Smooth muscle cell (in vitro differentiated cells): ENCODE data around the gene PKNOX2. TPM values are rescaled to one million over a fixed set of nuclear protein-coding genes. Genes with fewer than 3 reads are reported as not detected.

Experiments used
- DNase-seq: peaks from one replicate; lab custom pipeline; 2025; ENCODE audit not compliant: unreplicated experiment; lab: John Stamatoyannopoulos, UW
- H2AFZ ChIP-seq: fragments of 200-600 bp; sonication (generic); 2 replicates; pipeline ENCODE4 v1.6.0; 2016; ENCODE audit warnings: antibody characterized with exemption, low read depth, mild to moderate bottlenecking
- H3F3A ChIP-seq: fragments of 200-600 bp; sonication (generic); 2 replicates; pipeline ENCODE4 v1.6.0; 2017; ENCODE audit warnings: antibody characterized with exemption, low read depth
- H3K27ac ChIP-seq: fragments of 200-600 bp; sonication (generic); 2 replicates; pipeline ENCODE4 v1.5.1; 2016; ENCODE audit warnings: low read depth, mild to moderate bottlenecking
- H3K27me3 ChIP-seq: fragments of 200-600 bp; sonication (generic); 2 replicates; pipeline ENCODE4 v1.6.1; 2016; ENCODE audit warnings: low read depth, mild to moderate bottlenecking
- H3K36me3 ChIP-seq: fragments of 200-600 bp; sonication (generic); 2 replicates; pipeline ENCODE4 v1.5.1; 2016; ENCODE audit warnings: low read depth
- H3K4me1 ChIP-seq: fragments of 200-600 bp; sonication (generic); 2 replicates; pipeline ENCODE4 v1.5.1; 2016; ENCODE audit warnings: low read depth
- H3K4me2 ChIP-seq: fragments of 200-600 bp; sonication (generic); 2 replicates; pipeline ENCODE4 v1.6.0; 2016; ENCODE audit warnings: mild to moderate bottlenecking
- H3K4me3 ChIP-seq: fragments of 200-600 bp; sonication (generic); 2 replicates; pipeline ENCODE4 v1.5.1; 2016; ENCODE audit warnings: mild to moderate bottlenecking
- H3K79me2 ChIP-seq: fragments of 200-600 bp; sonication (generic); 2 replicates; pipeline ENCODE4 v1.6.0; 2016; ENCODE audit warnings: low read depth, mild to moderate bottlenecking
- H3K9ac ChIP-seq: fragments of 200-600 bp; sonication (generic); 2 replicates; pipeline ENCODE4 v1.6.0; 2016; ENCODE audit warnings: low read depth
- H3K9me3 ChIP-seq: fragments of 200-600 bp; sonication (generic); replicated peaks from 2 replicates; pipeline ENCODE4 v1.5.1; 2016; ENCODE audit warnings: low read depth
- H4K20me1 ChIP-seq: fragments of 200-600 bp; sonication (generic); 2 replicates; pipeline ENCODE4 v1.6.0; 2016; ENCODE audit warnings: low read depth
- WGBS: methylation state at CpG from one replicate; pipeline ENCODE4 v1.1.7; 2016; ENCODE audit warnings: low lambda C conversion rate; 5-methylcytosine and 5-hydroxymethylcytosine counted together
- polyA plus RNA-seq: library from polyadenylated mRNA; unstranded; fragments of >200 nt; fragmentation: Nextera tagmentation; extraction: Ambion mirVana; gene quantifications from 2 replicates; pipeline ENCODE4 v1.2.1, GENCODE V29; 2016
- total RNA-seq: library from RNA; depleted of rRNA; stranded (reverse); fragments of >200 nt; gene quantifications from 2 replicates; pipeline ENCODE4 v1.2.3, GENCODE V29; 2014
- TF ChIP-seq, protein P1 (sequence below): fragments of 200-600 bp; sonication (generic); IDR thresholded peaks from 2 replicates; pipeline ENCODE4 v1.5.1; 2017; ENCODE audit warnings: borderline replicate concordance, mild to moderate bottlenecking, antibody characterized with exemption; ENCODE audit not compliant: insufficient read depth, poor library complexity, severe bottlenecking

The PKNOX2 gene
- total and polyA plus RNA-seq, 2 experiments from 2014 or later, result 7.2 to 7.9 TPM

DNA sequence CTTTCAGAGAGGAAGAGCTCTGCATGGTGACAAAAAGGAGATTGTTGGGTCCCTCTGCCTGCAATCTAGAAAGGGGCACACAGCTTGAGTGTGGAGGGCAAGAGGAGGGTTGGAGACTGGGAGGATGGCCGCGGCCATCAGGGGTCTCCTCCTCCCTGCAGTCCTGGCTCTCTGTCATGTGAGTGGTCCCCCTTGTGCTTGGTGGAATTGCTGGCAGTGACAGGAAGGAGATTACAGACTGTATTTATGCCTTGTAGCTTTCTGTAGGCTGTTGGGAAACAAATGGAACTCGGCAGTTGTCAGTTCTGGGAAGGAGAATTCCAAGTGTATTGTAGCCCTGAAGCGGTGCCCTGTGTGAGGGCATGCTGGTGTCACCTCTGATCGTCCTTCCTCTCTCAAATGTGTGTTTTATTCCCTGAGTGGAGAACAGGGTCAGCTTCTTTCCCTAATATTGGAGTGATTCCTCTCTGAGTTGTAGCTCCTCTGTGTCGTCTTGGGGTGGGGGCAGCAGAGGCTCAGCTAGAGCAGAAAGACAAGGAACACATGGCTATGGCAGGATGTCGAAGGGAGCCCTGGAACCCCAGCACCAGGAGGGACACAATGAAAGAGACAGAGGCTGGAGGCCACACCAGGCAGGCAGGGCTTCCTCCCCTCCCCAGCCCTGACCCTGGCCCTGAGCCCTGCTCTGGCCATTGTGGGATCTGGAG lies 163.1 kb downstream of the PKNOX2 start:
- no peaks in the 10 kb centered on the region for H3F3A ChIP-seq
- no peaks in the 10 kb centered on the region for H3K4me1 ChIP-seq
- H3K27me3 ChIP-seq, result no peaks in the 10 kb centered on the region
- H4K20me1 ChIP-seq, result no peaks in the 10 kb centered on the region
- H2AFZ ChIP-seq, result no peak overlapping the region
- H3K36me3 ChIP-seq, result no peaks in the 10 kb centered on the region
- H3K27ac ChIP-seq, result no peak overlapping the region
- H3K4me3 ChIP-seq, result no peak overlapping the region
- TF ChIP-seq, protein P1, sequence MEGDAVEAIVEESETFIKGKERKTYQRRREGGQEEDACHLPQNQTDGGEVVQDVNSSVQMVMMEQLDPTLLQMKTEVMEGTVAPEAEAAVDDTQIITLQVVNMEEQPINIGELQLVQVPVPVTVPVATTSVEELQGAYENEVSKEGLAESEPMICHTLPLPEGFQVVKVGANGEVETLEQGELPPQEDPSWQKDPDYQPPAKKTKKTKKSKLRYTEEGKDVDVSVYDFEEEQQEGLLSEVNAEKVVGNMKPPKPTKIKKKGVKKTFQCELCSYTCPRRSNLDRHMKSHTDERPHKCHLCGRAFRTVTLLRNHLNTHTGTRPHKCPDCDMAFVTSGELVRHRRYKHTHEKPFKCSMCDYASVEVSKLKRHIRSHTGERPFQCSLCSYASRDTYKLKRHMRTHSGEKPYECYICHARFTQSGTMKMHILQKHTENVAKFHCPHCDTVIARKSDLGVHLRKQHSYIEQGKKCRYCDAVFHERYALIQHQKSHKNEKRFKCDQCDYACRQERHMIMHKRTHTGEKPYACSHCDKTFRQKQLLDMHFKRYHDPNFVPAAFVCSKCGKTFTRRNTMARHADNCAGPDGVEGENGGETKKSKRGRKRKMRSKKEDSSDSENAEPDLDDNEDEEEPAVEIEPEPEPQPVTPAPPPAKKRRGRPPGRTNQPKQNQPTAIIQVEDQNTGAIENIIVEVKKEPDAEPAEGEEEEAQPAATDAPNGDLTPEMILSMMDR, result no peak
- no peak overlapping the region for H3K9ac ChIP-seq
- H3K4me2 ChIP-seq, result no peak overlapping the region
- no peaks in the 10 kb centered on the region for H3K9me3 ChIP-seq
- 71% methylated on average over 7 of the region's 7 CpGs for WGBS
- no peaks in the 10 kb centered on the region for H3K79me2 ChIP-seq
- DNase-seq, result no peak

DNA sequence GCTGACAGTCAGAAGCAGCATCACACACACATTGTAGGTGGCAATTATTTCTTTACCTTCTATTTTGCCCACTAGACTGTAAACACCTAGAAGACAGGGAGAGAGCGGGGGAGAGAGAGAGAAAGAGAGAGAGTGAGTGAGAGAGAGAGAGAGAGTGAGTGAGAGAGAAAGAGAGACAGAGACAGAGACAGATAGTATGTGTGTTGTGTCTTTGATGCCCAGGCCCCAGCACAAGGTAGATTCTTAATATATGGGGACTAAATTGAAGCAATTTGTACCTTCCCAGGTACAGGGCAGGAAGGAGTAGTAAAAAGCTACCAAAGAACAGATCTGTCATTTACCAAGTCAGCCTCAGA lies 163.7 kb downstream of the PKNOX2 start:
- WGBS, result 95% methylated on average over 1 of the region's 1 CpG
- Histone ChIP-seq H3K4me1 (no peaks in the 10 kb centered on the region), H2AFZ (no peak overlapping the region), H3K27ac (no peak overlapping the region), H3K27me3 (no peaks in the 10 kb centered on the region), H3K9ac (no peak overlapping the region), H3K4me3 (no peak overlapping the region), H3K9me3 (no peaks in the 10 kb centered on the region), H3K4me2 (no peak overlapping the region), H3F3A (no peaks in the 10 kb centered on the region), H4K20me1 (no peaks in the 10 kb centered on the region), H3K79me2 (no peaks in the 10 kb centered on the region), H3K36me3 (no peaks in the 10 kb centered on the region)
- DNase-seq, result no peak
- TF ChIP-seq, protein P1, result no peak

DNA sequence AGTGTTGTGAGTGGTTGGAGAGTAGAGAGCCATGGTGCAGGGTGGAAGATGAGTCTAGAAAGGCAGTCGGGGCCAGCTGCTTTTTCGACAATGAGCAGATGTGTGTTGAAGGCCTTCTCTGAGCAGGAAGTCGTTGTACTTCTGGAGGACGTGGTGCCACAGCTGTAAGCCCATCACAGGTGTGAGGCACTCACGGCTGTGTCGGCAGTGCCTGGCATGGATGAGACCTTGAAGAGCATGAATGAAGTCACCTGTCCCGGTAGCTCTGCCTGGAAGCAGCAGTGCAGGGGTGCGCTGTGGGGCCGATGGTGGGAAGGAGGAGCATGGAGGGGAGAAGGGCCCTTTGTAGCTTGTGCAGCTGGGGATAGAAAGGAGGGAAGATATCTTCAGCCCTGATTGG lies 165.2 kb downstream of the PKNOX2 start:
- Histone ChIP-seq H3F3A (no peaks in the 10 kb centered on the region), H3K27ac (no peak overlapping the region), H3K9ac (no peak overlapping the region), H3K36me3 (no peaks in the 10 kb centered on the region), H2AFZ (no peak overlapping the region), H3K9me3 (no peaks in the 10 kb centered on the region), H3K4me3 (no peak overlapping the region), H3K27me3 (no peaks in the 10 kb centered on the region), H3K4me2 (no peak overlapping the region), H3K4me1 (no peaks in the 10 kb centered on the region), H4K20me1 (no peaks in the 10 kb centered on the region), H3K79me2 (no peaks in the 10 kb centered on the region)
- WGBS, result 94% methylated on average over 9 of the region's 9 CpGs
- DNase-seq, result no peak
- TF ChIP-seq, protein P1, result no peak
